ENCODE data around the gene FAM3B.

Gene FAM3B

GRCh38 chr21:41370840-41371684 lies 54.5 kb downstream of the FAM3B start:
- Histone ChIP-seq H3K36me3 (ENCODE audit: control insufficient read depth, insufficient read depth, low read length) (no peaks in the 10 kb centered on the region), H3K4me1 (ENCODE audit: control insufficient read depth, insufficient read depth, low read length) (peaks cover 7% of the 10 kb centered on the region), H3K4me3 (ENCODE audit: low read depth, low read length) (no peak overlapping the region), H3K9me3 (ENCODE audit: control insufficient read depth, insufficient read depth, low read length) (no peaks in the 10 kb centered on the region), H3K9ac (ENCODE audit: low read depth, low read length) (no peak overlapping the region), H3K27ac (ENCODE audit: low read depth, low read length) (no peak overlapping the region), H3K27me3 (ENCODE audit: control insufficient read depth, insufficient read depth, low read length) (no peaks in the 10 kb centered on the region)

DNA sequence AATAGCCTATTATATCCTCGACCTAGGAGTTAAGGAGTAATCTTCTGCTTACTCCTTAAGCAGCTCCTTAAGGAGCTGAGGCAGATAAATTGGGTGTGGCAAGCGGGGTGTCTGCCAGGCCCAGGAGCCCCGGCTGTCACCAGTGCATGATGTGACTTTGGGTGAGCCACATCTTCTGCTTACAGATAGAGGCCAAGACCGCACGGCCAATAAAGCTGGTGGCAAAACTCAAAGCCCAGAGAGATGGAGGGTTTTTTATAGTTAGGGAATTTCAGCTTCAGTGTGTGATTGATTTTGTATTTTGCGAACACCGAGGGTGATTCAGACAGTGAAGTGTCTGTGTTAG lies 55.1 kb downstream of the FAM3B start:
- Histone ChIP-seq H3K9ac (ENCODE audit: low read depth, low read length) (no peak overlapping the region), H3K4me1 (ENCODE audit: control insufficient read depth, insufficient read depth, low read length) (peaks cover 7% of the 10 kb centered on the region), H3K27ac (ENCODE audit: low read depth, low read length) (no peak overlapping the region), H3K27me3 (ENCODE audit: control insufficient read depth, insufficient read depth, low read length) (no peaks in the 10 kb centered on the region), H3K9me3 (ENCODE audit: control insufficient read depth, insufficient read depth, low read length) (no peaks in the 10 kb centered on the region), H3K36me3 (ENCODE audit: control insufficient read depth, insufficient read depth, low read length) (no peaks in the 10 kb centered on the region), H3K4me3 (ENCODE audit: low read depth, low read length) (no peak overlapping the region)

- Histone ChIP-seq H3K9ac (ENCODE audit: low read depth, low read length) (no peak overlapping the region), H3K4me1 (ENCODE audit: control insufficient read depth, insufficient read depth, low read length) (peaks cover 7% of the 10 kb centered on the region), H3K36me3 (ENCODE audit: control insufficient read depth, insufficient read depth, low read length) (no peaks in the 10 kb centered on the region), H3K9me3 (ENCODE audit: control insufficient read depth, insufficient read depth, low read length) (no peaks in the 10 kb centered on the region), H3K27me3 (ENCODE audit: control insufficient read depth, insufficient read depth, low read length) (no peaks in the 10 kb centered on the region), H3K4me3 (ENCODE audit: low read depth, low read length) (no peak overlapping the region), H3K27ac (ENCODE audit: low read depth, low read length) (no peak overlapping the region)
Observed at GRCh38 chr21:41373253-41373652, 56.7 kb downstream of the FAM3B start.

DNA sequence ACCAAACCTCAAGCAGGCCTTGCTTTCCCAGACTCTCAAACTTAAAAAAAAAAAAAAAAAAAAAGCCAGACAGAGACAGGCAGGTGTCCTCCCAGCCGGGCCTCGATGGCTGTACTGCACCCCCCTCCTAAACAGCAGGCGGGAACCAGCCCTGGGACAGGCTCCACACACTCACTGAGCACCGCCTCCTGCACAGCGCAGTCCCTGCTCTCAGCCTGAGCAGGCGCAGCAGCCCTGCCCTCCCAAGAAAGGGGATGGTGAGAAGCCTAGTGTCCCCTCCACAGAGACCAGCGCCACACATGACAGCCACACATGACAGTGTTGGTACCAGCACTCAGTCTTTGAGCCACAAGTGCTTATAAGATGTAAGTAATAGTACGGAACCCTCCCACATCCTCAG lies 57.2 kb downstream of the FAM3B start:
- Histone ChIP-seq H3K9me3 (ENCODE audit: control insufficient read depth, insufficient read depth, low read length) (no peaks in the 10 kb centered on the region), H3K27ac (ENCODE audit: low read depth, low read length) (no peak overlapping the region), H3K27me3 (ENCODE audit: control insufficient read depth, insufficient read depth, low read length) (no peaks in the 10 kb centered on the region), H3K36me3 (ENCODE audit: control insufficient read depth, insufficient read depth, low read length) (no peaks in the 10 kb centered on the region), H3K9ac (ENCODE audit: low read depth, low read length) (no peak overlapping the region), H3K4me3 (ENCODE audit: low read depth, low read length) (no peak overlapping the region), H3K4me1 (ENCODE audit: control insufficient read depth, insufficient read depth, low read length) (peaks cover 6% of the 10 kb centered on the region)

DNA sequence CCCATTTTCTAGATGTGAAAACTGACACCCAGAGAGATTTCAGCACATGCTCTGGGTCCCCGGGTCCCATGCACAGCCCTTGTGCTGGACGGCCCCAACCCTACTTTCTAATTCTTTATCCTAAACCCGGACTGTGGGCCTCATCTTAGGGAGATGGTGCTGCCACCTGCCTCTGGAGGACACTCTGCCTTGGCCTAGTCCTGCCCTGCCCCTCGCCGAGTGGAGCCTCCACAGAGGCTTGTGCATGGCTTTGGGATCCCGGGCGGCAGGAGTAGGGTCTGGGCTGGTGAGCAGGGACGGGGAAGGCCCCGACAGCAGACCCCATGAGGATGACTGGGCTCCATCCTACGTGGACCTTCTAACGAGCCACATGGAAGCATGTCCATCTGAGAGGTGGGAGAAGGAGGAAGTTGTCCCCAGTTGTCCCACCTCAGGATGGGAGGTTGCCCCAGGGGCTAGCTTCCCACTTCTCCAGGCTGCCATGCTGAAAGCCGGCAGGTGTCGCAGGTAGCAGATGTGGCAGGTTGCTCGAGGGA lies 57.6 kb downstream of the FAM3B start:
- Histone ChIP-seq H3K27ac (ENCODE audit: low read depth, low read length) (no peak overlapping the region), H3K4me1 (ENCODE audit: control insufficient read depth, insufficient read depth, low read length) (peaks cover 1% of the 10 kb centered on the region; the same call in 1 of the 2 replicates), H3K9me3 (ENCODE audit: control insufficient read depth, insufficient read depth, low read length) (no peaks in the 10 kb centered on the region), H3K9ac (ENCODE audit: low read depth, low read length) (no peak overlapping the region), H3K27me3 (ENCODE audit: control insufficient read depth, insufficient read depth, low read length) (no peaks in the 10 kb centered on the region), H3K4me3 (ENCODE audit: low read depth, low read length) (no peak overlapping the region), H3K36me3 (ENCODE audit: control insufficient read depth, insufficient read depth, low read length) (no peaks in the 10 kb centered on the region)

GRCh38 chr21:41374867-41375533 lies 58.4 kb downstream of the FAM3B start:
- H3K27ac ChIP-seq (ENCODE audit: low read depth, low read length): no peak overlapping the region
- no peak overlapping the region for H3K4me3 ChIP-seq (ENCODE audit: low read depth, low read length)
- H3K27me3 ChIP-seq (ENCODE audit: control insufficient read depth, insufficient read depth, low read length): no peaks in the 10 kb centered on the region
- H3K36me3 ChIP-seq (ENCODE audit: control insufficient read depth, insufficient read depth, low read length): no peaks in the 10 kb centered on the region
- H3K4me1 ChIP-seq (ENCODE audit: control insufficient read depth, insufficient read depth, low read length): no peaks in the 10 kb centered on the region
- H3K9me3 ChIP-seq (ENCODE audit: control insufficient read depth, insufficient read depth, low read length): no peaks in the 10 kb centered on the region
- H3K9ac ChIP-seq (ENCODE audit: low read depth, low read length): no peak overlapping the region

DNA sequence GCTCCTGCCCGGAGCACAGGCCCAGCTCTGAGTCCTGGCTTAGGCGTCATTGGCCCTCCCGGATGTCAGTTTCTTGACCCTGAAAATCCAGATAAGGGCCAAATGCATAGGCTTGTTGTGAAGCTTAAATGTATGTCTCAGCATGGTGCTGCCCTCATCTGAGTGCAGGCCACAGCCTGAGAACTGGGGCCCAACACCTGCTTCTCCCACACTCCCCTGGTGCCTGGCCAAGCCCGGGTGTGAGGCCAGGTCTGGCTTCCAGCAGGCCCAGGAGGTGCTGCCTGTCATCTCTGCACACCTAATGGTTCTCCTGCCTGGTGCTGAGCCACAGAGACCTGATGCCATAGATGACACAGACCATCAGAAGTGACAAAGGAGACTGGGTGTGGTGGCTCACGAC lies 59.3 kb downstream of the FAM3B start:
- no peak overlapping the region for H3K27ac ChIP-seq (ENCODE audit: low read depth, low read length)
- H3K4me3 ChIP-seq (ENCODE audit: low read depth, low read length): no peak overlapping the region
- H3K36me3 ChIP-seq (ENCODE audit: control insufficient read depth, insufficient read depth, low read length): no peaks in the 10 kb centered on the region
- no peaks in the 10 kb centered on the region for H3K9me3 ChIP-seq (ENCODE audit: control insufficient read depth, insufficient read depth, low read length)
- no peaks in the 10 kb centered on the region for H3K27me3 ChIP-seq (ENCODE audit: control insufficient read depth, insufficient read depth, low read length)
- H3K9ac ChIP-seq (ENCODE audit: low read depth, low read length): no peak overlapping the region
- no peaks in the 10 kb centered on the region for H3K4me1 ChIP-seq (ENCODE audit: control insufficient read depth, insufficient read depth, low read length)

DNA sequence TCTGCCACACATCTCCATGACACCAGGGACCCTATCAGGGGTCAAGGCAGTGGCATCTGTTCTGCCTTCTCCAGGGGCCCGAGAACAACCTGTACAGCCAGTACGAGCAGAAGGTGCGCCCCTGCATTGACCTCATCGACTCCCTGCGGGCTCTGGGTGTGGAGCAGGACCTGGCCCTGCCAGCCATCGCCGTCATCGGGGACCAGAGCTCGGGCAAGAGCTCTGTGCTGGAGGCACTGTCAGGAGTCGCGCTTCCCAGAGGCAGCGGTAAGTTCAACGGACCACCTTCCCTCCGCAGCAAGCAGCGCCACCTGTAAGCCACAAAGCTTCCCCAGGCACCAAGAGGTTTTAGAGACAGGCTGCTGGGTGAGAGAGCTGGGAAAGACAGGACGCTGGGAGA lies 61.1 kb downstream of the FAM3B start:
- Histone ChIP-seq H3K9ac (ENCODE audit: low read depth, low read length) (no peak overlapping the region), H3K9me3 (ENCODE audit: control insufficient read depth, insufficient read depth, low read length) (no peaks in the 10 kb centered on the region), H3K36me3 (ENCODE audit: control insufficient read depth, insufficient read depth, low read length) (no peaks in the 10 kb centered on the region)

GRCh38 chr21:41378849-41379248 lies 62.2 kb downstream of the FAM3B start:
- no peaks in the 10 kb centered on the region for H3K27me3 ChIP-seq (ENCODE audit: control insufficient read depth, insufficient read depth, low read length)
- no peak overlapping the region for H3K4me3 ChIP-seq (ENCODE audit: low read depth, low read length)
- no peaks in the 10 kb centered on the region for H3K36me3 ChIP-seq (ENCODE audit: control insufficient read depth, insufficient read depth, low read length)
- no peak overlapping the region for H3K27ac ChIP-seq (ENCODE audit: low read depth, low read length)
- H3K4me1 ChIP-seq (ENCODE audit: control insufficient read depth, insufficient read depth, low read length): no peaks in the 10 kb centered on the region
- no peak overlapping the region for H3K9ac ChIP-seq (ENCODE audit: low read depth, low read length)
- H3K9me3 ChIP-seq (ENCODE audit: control insufficient read depth, insufficient read depth, low read length): no peaks in the 10 kb centered on the region

More for the DNA sequence above, 61.1 kb downstream of the FAM3B start:
- Histone ChIP-seq H3K4me3 (ENCODE audit: low read depth, low read length) (no peak overlapping the region), H3K27me3 (ENCODE audit: control insufficient read depth, insufficient read depth, low read length) (no peaks in the 10 kb centered on the region), H3K4me1 (ENCODE audit: control insufficient read depth, insufficient read depth, low read length) (no peaks in the 10 kb centered on the region), H3K27ac (ENCODE audit: low read depth, low read length) (no peak overlapping the region)

GRCh38 chr21:41379901-41380300 lies 63.3 kb downstream of the FAM3B start:
- H3K27me3 ChIP-seq (ENCODE audit: control insufficient read depth, insufficient read depth, low read length): no peaks in the 10 kb centered on the region
- H3K4me3 ChIP-seq (ENCODE audit: low read depth, low read length): no peak overlapping the region
- no peaks in the 10 kb centered on the region for H3K4me1 ChIP-seq (ENCODE audit: control insufficient read depth, insufficient read depth, low read length)
- no peak overlapping the region for H3K27ac ChIP-seq (ENCODE audit: low read depth, low read length)
- H3K9me3 ChIP-seq (ENCODE audit: control insufficient read depth, insufficient read depth, low read length): no peaks in the 10 kb centered on the region
- no peaks in the 10 kb centered on the region for H3K36me3 ChIP-seq (ENCODE audit: control insufficient read depth, insufficient read depth, low read length)
- no peak overlapping the region for H3K9ac ChIP-seq (ENCODE audit: low read depth, low read length)

DNA sequence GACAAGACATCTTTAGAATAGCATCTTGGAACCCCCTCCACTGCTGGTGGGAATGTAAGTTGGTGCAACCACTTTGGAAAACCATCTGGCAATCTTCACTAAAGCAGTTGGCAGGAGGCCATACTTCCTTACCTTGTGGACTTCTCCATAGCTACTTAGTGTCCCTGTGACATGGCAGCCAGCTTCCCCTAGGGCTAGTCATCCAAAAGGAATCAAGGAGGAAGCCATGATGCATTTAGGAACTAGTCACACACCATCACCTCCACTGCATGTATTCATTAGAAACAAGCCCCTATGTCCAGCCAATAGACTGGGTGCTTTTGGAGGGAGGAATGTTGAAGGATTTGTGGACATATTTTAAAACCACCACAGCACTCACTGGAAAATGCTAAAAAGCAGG lies 65.1 kb downstream of the FAM3B start:
- Histone ChIP-seq H3K4me1 (ENCODE audit: control insufficient read depth, insufficient read depth, low read length) (no peaks in the 10 kb centered on the region), H3K36me3 (ENCODE audit: control insufficient read depth, insufficient read depth, low read length) (no peaks in the 10 kb centered on the region), H3K9ac (ENCODE audit: low read depth, low read length) (no peak overlapping the region), H3K27me3 (ENCODE audit: control insufficient read depth, insufficient read depth, low read length) (no peaks in the 10 kb centered on the region), H3K27ac (ENCODE audit: low read depth, low read length) (no peak overlapping the region), H3K9me3 (ENCODE audit: control insufficient read depth, insufficient read depth, low read length) (no peaks in the 10 kb centered on the region), H3K4me3 (ENCODE audit: low read depth, low read length) (no peak overlapping the region)
